ENCODE results near the gene HSFX4. TPM values are rescaled to one million over a fixed set of nuclear protein-coding genes. Genes with fewer than 3 reads are reported as not detected.
"Not testable (repeated sequence)": the region's sequence is repeated elsewhere in the genome, so short reads cannot be mapped to it uniquely, and the experiment has no call there.

The HSFX4 gene
- total RNA-seq, 1 donor from 2014 or later = not detected

- not testable (repeated sequence) for H3K4me3 Mint-ChIP-seq (ENCODE audit: unreplicated experiment); H3K36me3 Mint-ChIP-seq (ENCODE audit: low read depth, unreplicated experiment); DNase-seq (ENCODE audit: low spot score); H3K9me3 Mint-ChIP-seq (ENCODE audit: unreplicated experiment); H3K27ac Mint-ChIP-seq (ENCODE audit: unreplicated experiment); H3K4me1 Mint-ChIP-seq (ENCODE audit: unreplicated experiment); H3K27me3 Mint-ChIP-seq (ENCODE audit: unreplicated experiment)
Observed at GRCh38 chrX:149927245-149927963, 2.0 kb upstream of the HSFX4 start.

GRCh38 chrX:149927964-149928258 is 1.5 kb upstream of the HSFX4 start:
- not testable (repeated sequence) for H3K36me3 Mint-ChIP-seq (ENCODE audit: low read depth, unreplicated experiment); H3K9me3 Mint-ChIP-seq (ENCODE audit: unreplicated experiment); H3K27me3 Mint-ChIP-seq (ENCODE audit: unreplicated experiment); H3K4me3 Mint-ChIP-seq (ENCODE audit: unreplicated experiment); H3K4me1 Mint-ChIP-seq (ENCODE audit: unreplicated experiment); H3K27ac Mint-ChIP-seq (ENCODE audit: unreplicated experiment); DNase-seq (ENCODE audit: low spot score)

- H3K27me3 Mint-ChIP-seq (ENCODE audit: unreplicated experiment); H3K4me3 Mint-ChIP-seq (ENCODE audit: unreplicated experiment); H3K9me3 Mint-ChIP-seq (ENCODE audit: unreplicated experiment); DNase-seq (ENCODE audit: low spot score); H3K36me3 Mint-ChIP-seq (ENCODE audit: low read depth, unreplicated experiment); H3K4me1 Mint-ChIP-seq (ENCODE audit: unreplicated experiment); H3K27ac Mint-ChIP-seq (ENCODE audit: unreplicated experiment): not testable (repeated sequence)
Observed at GRCh38 chrX:149928635-149929034, 738 bp upstream of the HSFX4 start.

- DNase-seq (ENCODE audit: low spot score); H3K9me3 Mint-ChIP-seq (ENCODE audit: unreplicated experiment); H3K36me3 Mint-ChIP-seq (ENCODE audit: low read depth, unreplicated experiment); H3K4me3 Mint-ChIP-seq (ENCODE audit: unreplicated experiment); H3K27me3 Mint-ChIP-seq (ENCODE audit: unreplicated experiment); H3K27ac Mint-ChIP-seq (ENCODE audit: unreplicated experiment); H3K4me1 Mint-ChIP-seq (ENCODE audit: unreplicated experiment): not testable (repeated sequence)
Observed at GRCh38 chrX:149931355-149931754, 2.0 kb downstream of the HSFX4 start.

DNA sequence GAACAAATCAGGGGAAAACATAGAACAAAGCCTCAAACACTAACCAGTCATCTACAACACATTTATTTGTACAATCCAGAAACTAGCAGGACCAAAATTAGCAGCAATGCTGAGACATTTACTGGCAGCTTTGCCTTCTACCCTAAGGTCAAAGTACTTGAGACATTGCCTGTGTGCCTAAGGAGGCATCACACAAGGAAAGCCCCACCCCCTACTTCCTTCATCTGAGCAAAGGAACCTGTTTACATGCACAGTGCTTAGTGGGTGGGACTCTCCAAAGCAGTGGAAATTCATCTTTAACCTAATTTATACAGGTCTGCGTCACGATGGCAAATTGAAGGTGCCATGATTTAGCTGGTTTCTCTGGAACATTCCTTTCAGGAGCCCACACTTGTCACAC is 2.8 kb downstream of the HSFX4 start:
- H3K36me3 Mint-ChIP-seq (ENCODE audit: low read depth, unreplicated experiment); H3K27me3 Mint-ChIP-seq (ENCODE audit: unreplicated experiment); H3K4me3 Mint-ChIP-seq (ENCODE audit: unreplicated experiment); H3K4me1 Mint-ChIP-seq (ENCODE audit: unreplicated experiment); DNase-seq (ENCODE audit: low spot score); H3K9me3 Mint-ChIP-seq (ENCODE audit: unreplicated experiment); H3K27ac Mint-ChIP-seq (ENCODE audit: unreplicated experiment): not testable (repeated sequence)

DNA sequence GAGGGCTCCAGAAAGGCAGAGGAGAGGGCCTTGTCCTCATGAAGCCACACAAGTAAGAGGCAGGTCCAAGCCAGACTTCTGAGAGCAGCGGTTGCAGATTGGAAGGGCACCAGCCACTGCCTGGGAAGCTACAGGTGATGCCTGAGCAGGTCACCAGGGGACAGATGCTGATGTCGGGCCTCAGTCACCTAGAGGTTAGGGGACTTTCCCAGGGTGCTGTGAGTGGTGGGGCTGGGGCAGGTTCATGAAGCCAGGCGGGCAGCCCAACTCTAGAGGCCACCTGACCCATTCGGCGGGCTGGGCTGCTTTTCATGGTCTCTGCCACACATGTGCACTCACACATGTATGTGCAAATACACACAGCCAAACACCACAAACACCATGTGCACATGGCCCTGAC is 3.6 kb downstream of the HSFX4 start:
- not testable (repeated sequence) for H3K4me1 Mint-ChIP-seq (ENCODE audit: unreplicated experiment); H3K4me3 Mint-ChIP-seq (ENCODE audit: unreplicated experiment); H3K36me3 Mint-ChIP-seq (ENCODE audit: low read depth, unreplicated experiment); H3K9me3 Mint-ChIP-seq (ENCODE audit: unreplicated experiment); DNase-seq (ENCODE audit: low spot score); H3K27ac Mint-ChIP-seq (ENCODE audit: unreplicated experiment); H3K27me3 Mint-ChIP-seq (ENCODE audit: unreplicated experiment)

DNA sequence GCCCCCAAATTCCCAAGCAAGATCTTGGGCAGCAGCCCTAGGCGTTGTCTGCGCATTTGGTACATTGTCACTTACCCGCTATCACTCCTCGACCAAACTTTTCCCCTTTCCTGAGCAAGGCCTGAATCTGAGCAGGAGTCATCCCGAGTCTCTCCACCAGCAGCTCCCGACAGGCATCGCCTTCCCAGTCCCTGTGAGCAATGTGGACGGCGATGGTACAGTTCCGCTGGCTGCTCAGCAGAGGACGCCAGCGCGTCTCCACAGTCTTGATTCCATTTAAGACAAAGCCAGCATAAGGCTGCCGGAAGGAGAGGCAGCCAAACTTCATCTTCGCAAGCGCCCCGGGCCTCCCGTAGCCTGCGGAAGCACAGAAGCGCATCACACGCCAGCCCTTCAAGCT is 4.2 kb downstream of the HSFX4 start:
- not testable (repeated sequence) for H3K4me3 Mint-ChIP-seq (ENCODE audit: unreplicated experiment); H3K36me3 Mint-ChIP-seq (ENCODE audit: low read depth, unreplicated experiment); H3K4me1 Mint-ChIP-seq (ENCODE audit: unreplicated experiment); H3K27ac Mint-ChIP-seq (ENCODE audit: unreplicated experiment); H3K27me3 Mint-ChIP-seq (ENCODE audit: unreplicated experiment); H3K9me3 Mint-ChIP-seq (ENCODE audit: unreplicated experiment); DNase-seq (ENCODE audit: low spot score)

DNA sequence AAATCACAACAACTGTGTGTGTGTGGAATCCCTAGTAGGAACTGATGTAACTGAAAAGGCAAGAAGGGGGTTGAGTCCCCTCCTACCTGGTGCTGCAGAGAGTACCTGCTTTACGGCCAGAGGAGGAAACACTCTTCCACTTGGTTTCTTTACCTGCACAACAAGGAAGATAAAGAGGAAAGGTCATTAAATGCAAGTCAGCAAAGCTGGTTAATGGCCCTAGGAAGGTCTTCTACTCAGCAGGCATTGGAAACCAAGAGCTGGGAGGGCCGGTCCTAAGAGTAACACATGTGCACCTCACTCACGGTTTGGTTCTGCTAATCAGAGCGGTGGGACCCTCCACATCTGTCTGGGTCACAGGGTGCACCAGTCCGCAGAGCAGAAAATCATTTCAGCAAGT is 8.0 kb downstream of the HSFX4 start:
- H3K27me3 Mint-ChIP-seq (ENCODE audit: unreplicated experiment); DNase-seq (ENCODE audit: low spot score); H3K4me1 Mint-ChIP-seq (ENCODE audit: unreplicated experiment); H3K9me3 Mint-ChIP-seq (ENCODE audit: unreplicated experiment); H3K36me3 Mint-ChIP-seq (ENCODE audit: low read depth, unreplicated experiment): not testable (repeated sequence)
- Mint-ChIP-seq H3K27ac (ENCODE audit: unreplicated experiment) (peak overlapping the region; percentile 91), H3K4me3 (ENCODE audit: unreplicated experiment) (peak overlapping the region; percentile 94)

- peak overlapping the region; percentile 91 for H3K27ac Mint-ChIP-seq (ENCODE audit: unreplicated experiment)
- H3K36me3 Mint-ChIP-seq (ENCODE audit: low read depth, unreplicated experiment) = peaks cover 5% of the 10 kb centered on the region
- peak overlapping the region; percentile 94 for H3K4me3 Mint-ChIP-seq (ENCODE audit: unreplicated experiment)
- no peaks in the 10 kb centered on the region for H3K9me3 Mint-ChIP-seq (ENCODE audit: unreplicated experiment)
- peaks cover 6% of the 10 kb centered on the region for H3K4me1 Mint-ChIP-seq (ENCODE audit: unreplicated experiment)
- peak; percentile 5 for DNase-seq (ENCODE audit: low spot score)
- TF ChIP-seq CTCF (IDR thresholded peaks at IDR 0.05; ENCODE audit: unreplicated experiment) = no peak
- H3K27me3 Mint-ChIP-seq (ENCODE audit: unreplicated experiment) = peaks cover 2% of the 10 kb centered on the region
Observed at GRCh38 chrX:149937871-149938426, 8.6 kb downstream of the HSFX4 start.

All from endothelial cell (in vitro differentiated cells).